ENCODE results near the gene NUCKS1.
"Not testable (repeated sequence)": the region's sequence is repeated elsewhere in the genome, so short reads cannot be mapped to it uniquely, and the experiment has no call there.

The NUCKS1 gene

GRCh38 chr1:205720740-205721139 lies 29.2 kb downstream of the NUCKS1 start:
- not testable (repeated sequence) for H3K9me3 Mint-ChIP-seq, H3K4me3 Mint-ChIP-seq, H3K4me1 Mint-ChIP-seq, H3K27me3 Mint-ChIP-seq
- Mint-ChIP-seq H3K27ac (peak overlapping the region; percentile 69), H3K36me3 (peaks cover 13% of the 10 kb centered on the region)

GRCh38 chr1:205719762-205720161 lies 30.2 kb downstream of the NUCKS1 start:
- Mint-ChIP-seq H3K27ac (peak overlapping the region; percentile 63), H3K36me3 (peaks cover 14% of the 10 kb centered on the region), H3K27me3 (no peaks in the 10 kb centered on the region)

GRCh38 chr1:205719015-205719414 lies 31.0 kb downstream of the NUCKS1 start:
- Mint-ChIP-seq H3K27me3 (no peaks in the 10 kb centered on the region), H3K36me3 (peaks cover 12% of the 10 kb centered on the region), H3K4me3 (no peak overlapping the region), H3K4me1 (peaks cover 18% of the 10 kb centered on the region), H3K9me3 (no peaks in the 10 kb centered on the region), H3K27ac (no peak overlapping the region)

More at GRCh38 chr1:205719762-205720161, 30.2 kb downstream of the NUCKS1 start:
- Mint-ChIP-seq H3K4me1 (peaks cover 13% of the 10 kb centered on the region), H3K4me3 (no peak overlapping the region), H3K9me3 (no peaks in the 10 kb centered on the region)

GRCh38 chr1:205716371-205717132 lies 33.4 kb downstream of the NUCKS1 start:
- peaks cover 10% of the 10 kb centered on the region for H3K36me3 Mint-ChIP-seq
- H3K9me3 Mint-ChIP-seq: no peaks in the 10 kb centered on the region
- peak overlapping the region; percentile 90 for H3K27ac Mint-ChIP-seq
- H3K4me3 Mint-ChIP-seq: no peak overlapping the region
- peaks cover 22% of the 10 kb centered on the region for H3K4me1 Mint-ChIP-seq
- H3K27me3 Mint-ChIP-seq: no peaks in the 10 kb centered on the region

GRCh38 chr1:205715628-205716027 lies 34.4 kb downstream of the NUCKS1 start:
- Mint-ChIP-seq H3K4me1 (peaks cover 32% of the 10 kb centered on the region), H3K36me3 (peaks cover 8% of the 10 kb centered on the region), H3K27ac (peak overlapping the region; percentile 31), H3K9me3 (no peaks in the 10 kb centered on the region), H3K27me3 (no peaks in the 10 kb centered on the region), H3K4me3 (no peak overlapping the region)

GRCh38 chr1:205714906-205715246 lies 35.1 kb downstream of the NUCKS1 start:
- Mint-ChIP-seq H3K4me1 (peaks cover 33% of the 10 kb centered on the region), H3K36me3 (peaks cover 7% of the 10 kb centered on the region), H3K27me3 (no peaks in the 10 kb centered on the region), H3K27ac (peak overlapping the region; percentile 91), H3K4me3 (no peak overlapping the region), H3K9me3 (no peaks in the 10 kb centered on the region)

GRCh38 chr1:205714190-205714905 lies 35.6 kb downstream of the NUCKS1 start:
- peaks cover 33% of the 10 kb centered on the region for H3K4me1 Mint-ChIP-seq
- H3K4me3 Mint-ChIP-seq: no peak overlapping the region
- peaks cover 7% of the 10 kb centered on the region for H3K36me3 Mint-ChIP-seq
- no peaks in the 10 kb centered on the region for H3K9me3 Mint-ChIP-seq
- no peaks in the 10 kb centered on the region for H3K27me3 Mint-ChIP-seq
- peak overlapping the region; percentile 91 for H3K27ac Mint-ChIP-seq

GRCh38 chr1:205711105-205712048 lies 38.6 kb downstream of the NUCKS1 start:
- Mint-ChIP-seq H3K27me3 (no peaks in the 10 kb centered on the region), H3K9me3 (no peaks in the 10 kb centered on the region), H3K4me3 (no peak overlapping the region), H3K4me1 (peaks cover 42% of the 10 kb centered on the region), H3K27ac (peak overlapping the region; percentile 90), H3K36me3 (peaks cover 1% of the 10 kb centered on the region)

GRCh38 chr1:205710201-205711062 lies 39.5 kb downstream of the NUCKS1 start:
- H3K4me3 Mint-ChIP-seq: no peak overlapping the region
- H3K36me3 Mint-ChIP-seq: peaks cover 1% of the 10 kb centered on the region
- H3K4me1 Mint-ChIP-seq: peaks cover 38% of the 10 kb centered on the region
- H3K27me3 Mint-ChIP-seq: no peaks in the 10 kb centered on the region
- H3K27ac Mint-ChIP-seq: peak overlapping the region; percentile 77
- H3K9me3 Mint-ChIP-seq: no peaks in the 10 kb centered on the region

- H3K9me3 Mint-ChIP-seq: no peaks in the 10 kb centered on the region
- peak overlapping the region; percentile 23 for H3K27ac Mint-ChIP-seq
- H3K4me3 Mint-ChIP-seq: no peak overlapping the region
- H3K4me1 Mint-ChIP-seq: peaks cover 36% of the 10 kb centered on the region
- no peaks in the 10 kb centered on the region for H3K27me3 Mint-ChIP-seq
- peaks cover 2% of the 10 kb centered on the region for H3K36me3 Mint-ChIP-seq
These were observed 40.3 kb downstream of the NUCKS1 start for GRCh38 chr1:205709640-205710039.

GRCh38 chr1:205709059-205709398 lies 41.0 kb downstream of the NUCKS1 start:
- Mint-ChIP-seq H3K27me3 (no peaks in the 10 kb centered on the region), H3K4me1 (peaks cover 30% of the 10 kb centered on the region), H3K27ac (no peak overlapping the region), H3K4me3 (no peak overlapping the region), H3K36me3 (peaks cover 2% of the 10 kb centered on the region), H3K9me3 (no peaks in the 10 kb centered on the region)

GRCh38 chr1:205706601-205707502 lies 43.1 kb downstream of the NUCKS1 start:
- H3K4me3 Mint-ChIP-seq: no peak overlapping the region
- no peaks in the 10 kb centered on the region for H3K9me3 Mint-ChIP-seq
- H3K4me1 Mint-ChIP-seq: peaks cover 29% of the 10 kb centered on the region
- no peak overlapping the region for H3K27ac Mint-ChIP-seq
- no peaks in the 10 kb centered on the region for H3K27me3 Mint-ChIP-seq
- H3K36me3 Mint-ChIP-seq: peaks cover 2% of the 10 kb centered on the region

- Mint-ChIP-seq H3K9me3 (no peaks in the 10 kb centered on the region), H3K4me1 (peaks cover 15% of the 10 kb centered on the region), H3K27me3 (no peaks in the 10 kb centered on the region), H3K4me3 (no peak overlapping the region), H3K36me3 (peaks cover 2% of the 10 kb centered on the region), H3K27ac (no peak overlapping the region)
These were observed 45.1 kb downstream of the NUCKS1 start for GRCh38 chr1:205704903-205705302.

- H3K36me3 Mint-ChIP-seq: peaks cover 2% of the 10 kb centered on the region
- no peak overlapping the region for H3K4me3 Mint-ChIP-seq
- H3K4me1 Mint-ChIP-seq: peaks cover 15% of the 10 kb centered on the region
- no peaks in the 10 kb centered on the region for H3K27me3 Mint-ChIP-seq
- no peaks in the 10 kb centered on the region for H3K9me3 Mint-ChIP-seq
- H3K27ac Mint-ChIP-seq: peak overlapping the region; percentile 12
These were observed 46.9 kb downstream of the NUCKS1 start for GRCh38 chr1:205703072-205703471.
